ENCODE measurements around the gene TMEM250.

Gene TMEM250

GRCh38 chr9:136081826-136082495, 36.7 kb downstream of the TMEM250 start:
- no peak for DNase-seq

- peak; percentile 13 to 28 for DNase-seq
Measured at GRCh38 chr9:136081113-136081825, 37.4 kb downstream of the TMEM250 start.

- no peak for DNase-seq
Measured at GRCh38 chr9:136080716-136081112, 38.0 kb downstream of the TMEM250 start.

GRCh38 chr9:136079916-136080246, 38.8 kb downstream of the TMEM250 start:
- DNase-seq: no peak

- no peak for DNase-seq
Measured at GRCh38 chr9:136079211-136079915, 39.3 kb downstream of the TMEM250 start.

- no peak for DNase-seq
Measured at GRCh38 chr9:136078498-136079011, 40.1 kb downstream of the TMEM250 start.

- DNase-seq: no peak
Measured at GRCh38 chr9:136078024-136078423, 40.7 kb downstream of the TMEM250 start.

GRCh38 chr9:136077491-136077890, 41.2 kb downstream of the TMEM250 start:
- DNase-seq: no peak

GRCh38 chr9:136075881-136076678, 42.6 kb downstream of the TMEM250 start:
- DNase-seq: no peak

GRCh38 chr9:136075134-136075841, 43.4 kb downstream of the TMEM250 start:
- no peak for DNase-seq

GRCh38 chr9:136074706-136075105, 44.0 kb downstream of the TMEM250 start:
- DNase-seq: no peak

Measured in SHP77 (cell line).